ENCODE results near the gene RAMP1.

Gene RAMP1

DNA sequence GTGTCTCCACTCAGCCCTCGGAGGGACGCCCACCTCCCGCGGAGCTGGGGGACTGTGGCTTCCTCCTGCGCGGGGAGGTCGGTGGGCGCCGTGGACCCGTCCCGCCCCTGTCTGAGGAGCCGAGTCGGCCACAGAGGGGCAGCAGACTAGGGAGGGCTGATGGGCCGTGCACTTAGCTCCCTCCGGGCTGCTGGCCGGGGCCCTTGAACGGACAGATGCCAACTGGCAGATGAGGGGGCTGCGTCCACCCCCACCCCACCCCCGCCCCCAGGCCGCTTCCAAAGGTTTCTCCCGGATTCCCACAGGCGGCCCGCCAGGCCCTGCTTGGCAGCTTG, 96.9 kb downstream of the RAMP1 start:
- no peak for DNase-seq

DNA sequence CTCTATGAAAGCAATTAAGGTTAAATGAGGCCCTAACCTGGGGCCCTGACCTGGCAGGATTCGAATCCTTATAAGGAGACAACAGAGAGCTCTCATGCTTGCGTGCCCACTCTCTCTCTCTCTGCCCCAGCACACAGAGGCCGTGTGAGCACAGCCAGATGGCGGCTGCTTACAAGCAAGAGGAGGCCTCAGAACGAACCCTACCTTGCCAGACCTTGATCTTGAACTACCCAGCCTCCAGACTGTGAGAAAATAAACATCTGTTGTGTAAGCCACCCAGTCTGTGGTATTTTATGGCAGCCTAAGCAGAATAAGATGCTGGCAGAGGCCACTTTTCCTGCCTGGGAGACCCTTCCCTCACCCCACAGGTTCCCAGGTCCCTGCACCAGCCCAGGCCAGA, 102.2 kb downstream of the RAMP1 start:
- DNase-seq = no peak

Data from activated CD4-positive, alpha-beta T cell treated with anti-CD3 and anti-CD28 coated beads for 4 hours (primary cell).